DOHH2 (cell line): ENCODE data around the gene DPP6.
"Not testable (repeated sequence)": the region's sequence is repeated elsewhere in the genome, so short reads cannot be mapped to it uniquely, and the experiment has no call there.

Experiments
- H3F3A ChIP-seq: fragments of 200-600 bp; sonication (generic), shearing (Covaris generic); 2 replicates; pipeline ENCODE4 v1.6.0; 2016; ENCODE audit warnings: antibody characterized with exemption, mild to moderate bottlenecking; ENCODE audit not compliant: control insufficient read depth, insufficient read depth
- H3K27ac ChIP-seq: fragments of 200-600 bp; sonication (generic); 2 replicates; pipeline ENCODE4 v1.5.1; 2014; ENCODE audit warnings: low read depth, mild to moderate bottlenecking, low read length, moderate library complexity
- H3K27me3 ChIP-seq: fragments of 200-600 bp; sonication (generic); 2 replicates; pipeline ENCODE4 v1.6.1; 2014; ENCODE audit warnings: mild to moderate bottlenecking, low read length, mixed read lengths; ENCODE audit not compliant: control insufficient read depth
- H3K36me3 ChIP-seq: fragments of 200-600 bp; sonication (generic); 2 replicates; pipeline ENCODE4 v1.6.1; 2014; ENCODE audit warnings: mild to moderate bottlenecking, low read length, moderate library complexity, mixed read lengths; ENCODE audit not compliant: control insufficient read depth
- H3K4me1 ChIP-seq: fragments of 200-600 bp; sonication (generic); 2 replicates; pipeline ENCODE4 v1.6.1; 2014; ENCODE audit warnings: mild to moderate bottlenecking, low read length, mixed read lengths; ENCODE audit not compliant: control insufficient read depth
- H3K4me2 ChIP-seq: fragments of 200-600 bp; sonication (generic); 2 replicates; pipeline ENCODE4 v1.6.0; 2014; ENCODE audit warnings: mild to moderate bottlenecking, low read length, moderate library complexity
- H3K4me3 ChIP-seq: fragments of 200-600 bp; sonication (generic); 2 replicates; pipeline ENCODE4 v1.5.1; 2014; ENCODE audit warnings: mild to moderate bottlenecking, low read length, mixed read lengths
- H3K79me2 ChIP-seq: fragments of 200-600 bp; sonication (generic); 2 replicates; pipeline ENCODE4 v1.6.1; 2014; ENCODE audit warnings: mild to moderate bottlenecking, low read length, mixed read lengths; ENCODE audit not compliant: control insufficient read depth
- H3K9me2 ChIP-seq: fragments of 200-600 bp; sonication (generic); replicated peaks from 2 replicates; pipeline ENCODE4 v1.6.1; 2014; ENCODE audit warnings: mild to moderate bottlenecking, low read length, mixed read lengths; ENCODE audit not compliant: control insufficient read depth
- H3K9me3 ChIP-seq: fragments of 200-600 bp; sonication (generic); 2 replicates; pipeline ENCODE4 v1.6.1; 2014; ENCODE audit warnings: antibody characterized with exemption, low read length, mixed read lengths; ENCODE audit not compliant: control insufficient read depth, insufficient read depth
- H4K20me1 ChIP-seq: fragments of 200-600 bp; sonication (generic); 2 replicates; pipeline ENCODE4 v1.6.0; 2014; ENCODE audit warnings: low read depth, mild to moderate bottlenecking, antibody characterized with exemption, low read length, moderate library complexity; ENCODE audit not compliant: control insufficient read depth, insufficient read depth

Gene DPP6

DNA sequence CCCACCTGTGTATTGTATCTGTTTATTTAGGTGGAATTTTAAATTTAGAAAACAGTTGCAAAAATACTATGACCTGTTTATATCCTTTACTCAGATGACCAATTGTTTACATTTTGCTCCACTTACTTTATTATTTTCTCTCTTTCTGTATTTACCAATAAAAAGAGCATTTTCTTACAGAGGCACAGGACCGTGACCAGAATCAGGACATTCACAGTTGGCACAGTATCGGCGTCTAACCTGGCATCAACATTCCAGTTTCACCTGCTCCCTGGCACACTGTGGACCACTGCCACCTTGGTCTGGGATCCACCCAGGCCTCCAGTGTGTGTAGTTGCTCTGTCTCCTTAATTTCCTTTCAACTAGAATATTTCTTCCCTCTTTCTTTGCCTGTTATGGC is 39.9 kb downstream of the DPP6 start:
- H3K27me3 ChIP-seq, H3K4me3 ChIP-seq, H3K4me2 ChIP-seq, H3K27ac ChIP-seq, H3F3A ChIP-seq, H3K9me3 ChIP-seq, H3K79me2 ChIP-seq, H4K20me1 ChIP-seq, H3K9me2 ChIP-seq, H3K36me3 ChIP-seq, H3K4me1 ChIP-seq: not testable (repeated sequence)

DNA sequence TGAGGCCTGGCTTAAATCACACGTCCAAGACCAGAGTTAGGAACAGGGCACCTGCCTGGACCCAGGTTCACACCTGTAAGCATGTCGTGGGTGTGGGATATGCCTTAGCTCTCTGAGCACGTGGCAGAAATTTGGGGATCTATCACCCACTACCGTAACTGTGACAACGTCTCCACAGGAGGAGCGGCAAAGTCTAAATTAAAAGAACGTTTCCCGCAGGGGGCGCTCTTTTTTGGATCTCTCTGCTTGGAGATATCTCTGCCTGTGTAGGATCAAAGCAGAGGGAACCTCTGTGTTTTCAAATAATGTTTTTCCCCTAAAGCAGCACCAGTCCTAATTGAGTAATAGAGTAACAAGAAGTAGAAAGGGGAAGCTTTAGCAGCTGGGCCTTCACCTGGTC is 43.0 kb downstream of the DPP6 start:
- not testable (repeated sequence) for H3K4me3 ChIP-seq, H3K4me1 ChIP-seq, H3K9me2 ChIP-seq, H3K36me3 ChIP-seq, H3K4me2 ChIP-seq, H3F3A ChIP-seq, H4K20me1 ChIP-seq, H3K27me3 ChIP-seq, H3K27ac ChIP-seq, H3K9me3 ChIP-seq, H3K79me2 ChIP-seq

DNA sequence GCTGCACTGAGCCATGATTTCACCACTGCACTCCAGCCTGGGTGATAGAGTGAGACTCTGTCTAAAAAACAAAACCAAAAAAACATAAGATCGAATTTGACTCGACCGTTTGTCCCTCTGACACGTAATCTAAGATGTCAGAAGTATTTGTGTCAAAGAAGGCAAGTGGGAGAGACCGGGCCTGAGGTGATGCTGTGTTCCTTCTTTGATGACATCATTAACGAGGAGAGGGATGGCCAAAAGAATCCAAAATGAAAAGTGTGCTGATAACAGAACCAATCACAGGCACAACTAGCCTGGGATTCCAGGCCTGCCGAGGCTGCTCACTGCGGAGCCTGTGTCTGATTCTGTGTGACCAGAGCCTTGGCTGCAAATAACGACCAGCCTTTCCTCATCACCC is 52.9 kb downstream of the DPP6 start:
- H3F3A ChIP-seq, H3K36me3 ChIP-seq, H3K4me2 ChIP-seq, H3K79me2 ChIP-seq, H3K9me3 ChIP-seq, H3K4me1 ChIP-seq, H3K4me3 ChIP-seq, H3K9me2 ChIP-seq, H3K27me3 ChIP-seq, H3K27ac ChIP-seq, H4K20me1 ChIP-seq: not testable (repeated sequence)

DNA sequence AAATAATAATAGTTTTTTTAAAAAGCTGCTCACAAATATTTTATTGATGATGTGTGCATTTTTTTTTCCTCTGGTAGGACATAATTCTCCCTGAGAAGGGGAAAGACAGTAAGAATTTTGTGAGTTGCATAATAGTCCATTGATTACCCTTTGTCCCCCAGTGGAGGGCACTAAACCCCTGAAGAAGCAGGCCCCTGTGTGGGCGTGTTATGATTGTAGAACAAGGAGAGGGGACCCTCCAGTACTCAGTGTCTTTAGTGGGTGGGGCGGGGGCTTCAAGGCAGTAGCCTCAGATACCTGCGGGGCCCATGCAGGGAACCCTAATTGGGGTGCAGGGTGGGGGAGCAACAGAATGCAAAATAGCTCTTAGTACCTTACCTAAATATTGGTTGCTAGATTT is 57.4 kb downstream of the DPP6 start:
- not testable (repeated sequence) for H3K4me3 ChIP-seq, H3F3A ChIP-seq, H3K27ac ChIP-seq, H3K79me2 ChIP-seq, H3K9me2 ChIP-seq, H4K20me1 ChIP-seq, H3K36me3 ChIP-seq, H3K9me3 ChIP-seq, H3K4me1 ChIP-seq, H3K27me3 ChIP-seq, H3K4me2 ChIP-seq

DNA sequence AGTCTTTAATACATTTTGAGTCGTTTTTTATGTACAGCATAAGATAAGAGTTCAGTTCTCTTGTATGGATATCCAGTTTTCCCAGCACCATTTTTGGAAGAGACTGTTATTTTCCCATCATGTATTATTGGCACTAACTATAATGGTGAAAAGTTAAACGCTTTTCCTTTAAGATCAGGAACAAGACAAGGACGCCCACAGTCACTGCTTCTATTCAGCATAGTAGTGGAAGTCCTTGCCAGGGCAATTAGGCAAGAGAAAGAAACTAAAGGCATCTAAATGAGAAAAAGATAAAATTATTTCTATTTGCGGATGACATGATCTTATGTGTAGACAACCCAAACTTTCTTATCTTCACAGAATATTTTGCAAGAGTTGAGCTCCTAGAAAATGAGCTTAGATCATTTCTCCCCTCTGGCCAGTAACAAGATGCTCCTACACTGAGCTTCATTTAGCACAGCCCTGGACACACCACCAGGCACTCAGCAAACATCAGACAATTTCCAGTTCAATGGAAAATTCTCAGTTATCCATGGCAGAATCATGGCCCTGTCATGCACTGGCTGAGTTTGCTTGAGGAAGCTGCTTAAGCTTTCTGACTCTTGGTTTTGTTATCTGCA is 61.6 kb downstream of the DPP6 start:
- H3K36me3 ChIP-seq, H4K20me1 ChIP-seq, H3K27me3 ChIP-seq, H3K4me2 ChIP-seq, H3K4me1 ChIP-seq, H3K79me2 ChIP-seq, H3K9me3 ChIP-seq, H3K27ac ChIP-seq, H3F3A ChIP-seq, H3K9me2 ChIP-seq, H3K4me3 ChIP-seq: not testable (repeated sequence)

DNA sequence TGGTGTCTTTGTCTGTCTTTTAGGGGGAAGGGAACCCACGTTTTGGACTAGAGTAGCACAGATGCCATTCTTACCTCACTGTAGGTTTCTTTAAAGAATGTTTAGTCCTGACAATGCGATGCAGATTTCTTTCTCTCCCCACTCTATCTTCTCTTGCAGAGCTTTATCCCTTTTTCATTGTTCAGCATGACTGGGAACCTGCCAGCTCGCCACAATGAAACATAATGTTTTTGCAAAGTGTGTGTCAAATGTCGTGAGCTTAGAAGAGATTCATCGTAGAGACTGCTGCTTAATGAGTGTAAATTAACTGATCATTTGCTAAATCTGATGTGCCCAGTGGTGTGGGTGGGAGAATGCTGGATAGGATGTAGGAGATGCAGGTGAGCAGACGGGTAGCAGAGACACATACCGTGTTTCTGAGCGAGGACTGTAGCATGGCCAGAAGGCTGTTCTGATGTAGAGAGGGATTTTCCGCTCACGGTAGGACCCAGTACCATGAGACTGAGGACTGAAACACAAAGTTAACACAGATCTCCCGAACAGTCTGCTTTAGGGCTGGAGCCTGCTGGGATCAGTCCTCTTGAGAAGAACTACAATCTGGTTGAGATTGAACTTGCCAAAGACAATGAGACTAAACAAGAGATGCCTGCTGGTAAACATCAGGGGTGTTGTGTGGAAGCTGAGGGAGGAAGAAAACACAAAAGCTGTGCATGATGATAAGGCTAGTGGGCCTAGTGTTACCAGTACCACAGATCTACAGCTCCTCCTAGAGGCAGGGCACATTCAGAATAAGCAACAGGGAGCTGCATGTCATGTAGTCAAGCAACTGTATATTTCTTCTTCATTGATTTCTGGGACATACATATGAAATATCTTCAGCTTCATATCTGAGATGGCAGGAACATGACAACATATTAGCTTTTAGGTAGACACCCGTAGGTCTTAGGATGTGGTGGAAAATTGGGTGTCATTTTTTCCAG is 65.5 kb downstream of the DPP6 start:
- not testable (repeated sequence) for H3K27me3 ChIP-seq, H3K9me3 ChIP-seq, H3F3A ChIP-seq, H3K36me3 ChIP-seq, H3K4me1 ChIP-seq, H3K9me2 ChIP-seq, H3K4me3 ChIP-seq, H3K27ac ChIP-seq, H4K20me1 ChIP-seq, H3K4me2 ChIP-seq, H3K79me2 ChIP-seq

DNA sequence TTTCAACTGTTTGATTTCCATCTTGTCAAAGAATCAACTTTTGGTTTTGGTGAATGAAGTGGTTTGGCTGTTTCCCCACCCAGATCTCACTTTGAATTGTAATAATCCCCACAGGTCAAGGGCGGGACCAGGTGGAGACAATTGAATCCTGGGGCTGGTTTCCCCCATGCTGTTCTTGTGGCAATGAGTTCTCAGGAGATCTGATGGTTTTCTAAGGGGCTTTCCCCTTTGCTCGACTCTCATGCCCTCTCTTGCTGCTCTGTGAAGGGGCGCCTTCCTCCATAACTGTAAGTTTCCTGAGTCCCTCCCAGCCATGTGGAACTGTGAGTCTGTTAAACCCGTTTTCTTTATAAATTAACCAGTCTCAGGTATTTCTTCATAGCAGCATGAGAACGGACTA is 68.6 kb downstream of the DPP6 start:
- not testable (repeated sequence) for H3K36me3 ChIP-seq, H3K9me2 ChIP-seq, H3K4me2 ChIP-seq, H3K27ac ChIP-seq, H3K4me1 ChIP-seq, H3K4me3 ChIP-seq, H3K79me2 ChIP-seq, H3K9me3 ChIP-seq, H4K20me1 ChIP-seq, H3F3A ChIP-seq, H3K27me3 ChIP-seq

DNA sequence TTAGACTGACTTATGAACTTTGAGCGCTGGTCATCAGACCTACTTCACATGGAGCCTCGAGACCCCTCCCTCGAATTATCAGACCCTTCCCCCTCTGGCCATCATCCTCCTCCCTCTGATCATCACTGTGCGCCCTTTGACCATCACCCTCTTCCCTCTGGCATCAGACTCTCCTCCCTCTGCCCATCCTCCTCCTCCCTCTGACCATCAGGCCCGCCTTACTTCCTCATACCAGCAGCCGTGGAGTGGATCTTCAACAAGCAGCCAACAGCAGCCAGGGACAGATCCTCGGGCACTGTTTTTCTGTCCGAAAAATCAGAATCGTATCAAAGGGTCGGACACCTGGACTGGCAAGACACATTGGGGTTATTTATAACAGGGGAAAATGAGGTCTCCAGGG is 70.5 kb downstream of the DPP6 start:
- H3K36me3 ChIP-seq, H4K20me1 ChIP-seq, H3K9me3 ChIP-seq, H3K9me2 ChIP-seq, H3K27me3 ChIP-seq, H3K27ac ChIP-seq, H3K79me2 ChIP-seq, H3F3A ChIP-seq, H3K4me1 ChIP-seq, H3K4me2 ChIP-seq, H3K4me3 ChIP-seq: not testable (repeated sequence)
